ENCODE measurements around the gene IFNB1. TPM values are rescaled to one million over a fixed set of nuclear protein-coding genes. Genes with fewer than 3 reads are reported as not detected.

The IFNB1 gene
- total RNA-seq (not detected in 2 replicates), polyA plus RNA-seq (not detected in 2 replicates), polyA minus RNA-seq (not detected in 2 replicates)
- not detected for total RNA-seq (2013)

GRCh38 chr9:21077781-21078180 lies at the start of gene IFNB1:
Gene IFNB1, minus strand, starts transcription at chr9:21077942. Its CDS starts 73 bp downstream, at chr9:21077869.
- no peak within 1 kb of the TSS for H3K9ac ChIP-seq (ENCODE audit: low read length)
- ChIA-PET POLR2A (no interaction called here), CTCF (interaction anchor here (0.9 to 2.2 kb wide), 2 partner anchors 33 to 47 kb away, joined by 3 to 11 read pairs; partner anchors contain the start of gene HACD4)
- 100% methylated on average over 2 of the region's 3 CpGs for WGBS (ENCODE audit: insufficient coverage)
- H3K27me3 Mint-ChIP-seq: peaks cover 6% of the 10 kb centered on the region
- ATAC-seq (ENCODE audit: low read depth): no peak
- DNase-seq: no peak
- H3K4me1 ChIP-seq (ENCODE audit: control insufficient read depth in 2 of 2, insufficient read depth in 2 of 2, low read length in 2 of 2): peaks cover 0 to 3% of the 10 kb centered on the region in 2 donors
- no peaks in the 10 kb centered on the region for H3K9me3 ChIP-seq (ENCODE audit: control extremely low read depth in 1 of 3, control insufficient read depth in 2 of 3, insufficient read depth in 1 of 3, low read length in 2 of 3)
- H2AFZ ChIP-seq (ENCODE audit: insufficient read depth, low read depth, low read length, poor library complexity, severe bottlenecking): no peak within 1 kb of the TSS
- H3K36me3 ChIP-seq (replicated peaks in 1 of 2; ENCODE audit: control extremely low read depth in 1 of 2, control insufficient read depth in 1 of 2, extremely low read depth in 1 of 2, insufficient read depth in 2 of 2, low read length in 1 of 2): no peaks in the 10 kb centered on the region
- H3K4me3 Mint-ChIP-seq: no peak within 1 kb of the TSS
- H3K27me3 ChIP-seq (replicated peaks in 1 of 4; ENCODE audit: control extremely low read depth in 1 of 4, control insufficient read depth in 3 of 4, insufficient read depth in 4 of 4, low read length in 3 of 4): peaks cover 0 to 2% (median 0%) of the 10 kb centered on the region in 4 experiments
- no peaks in the 10 kb centered on the region for H3K79me2 ChIP-seq (ENCODE audit: control insufficient read depth, insufficient read depth, low read length)
- no peak within 1 kb of the TSS for H3K4me2 ChIP-seq (replicated peaks; ENCODE audit: low read depth, low read length, poor library complexity, severe bottlenecking)
- no peak within 1 kb of the TSS for H3K4me3 ChIP-seq (ENCODE audit: control extremely low read depth in 1 of 5, extremely low read depth in 1 of 5, insufficient read depth in 1 of 5, low read depth in 2 of 5, low read length in 4 of 5)
- no peak for TF ChIP-seq CTCF (IDR thresholded peaks at IDR 0.05)
- TF ChIP-seq EZH2 (IDR thresholded peaks at IDR 0.05; ENCODE audit: borderline replicate concordance, insufficient read depth, low read depth, low read length, poor library complexity, severe bottlenecking): no peak
- H4K20me1 ChIP-seq (ENCODE audit: control insufficient read depth, insufficient read depth, low read length, poor library complexity, severe bottlenecking): no peaks in the 10 kb centered on the region
- no peak within 1 kb of the TSS for H3K27ac ChIP-seq (ENCODE audit: low read length in 2 of 2)
- no peak within 1 kb of the TSS for H3K27ac Mint-ChIP-seq
- peaks cover 1% of the 10 kb centered on the region for H3K4me1 Mint-ChIP-seq
- intact Hi-C loops (cut with micrococcal nuclease): no loop called here
- no peaks in the 10 kb centered on the region for H3K9me3 Mint-ChIP-seq (ENCODE audit: insufficient read depth)

- ChIA-PET POLR2A (no interaction called here), CTCF (interaction anchor here (2.3 kb wide), 1 partner anchor 11 kb away, joined by 10 read pairs; no protein-coding TSS in a partner anchor)
- Mint-ChIP-seq H3K4me1 (no peaks in the 10 kb centered on the region), H3K27me3 (peaks cover 21% of the 10 kb centered on the region), H3K4me3 (no peak overlapping the region), H3K9me3 (ENCODE audit: insufficient read depth) (no peaks in the 10 kb centered on the region), H3K27ac (no peak overlapping the region)
- no peaks in the 10 kb centered on the region for H3K36me3 ChIP-seq (replicated peaks in 1 of 2; ENCODE audit: control extremely low read depth in 1 of 2, control insufficient read depth in 1 of 2, extremely low read depth in 1 of 2, insufficient read depth in 2 of 2, low read length in 1 of 2)
- no peak overlapping the region for H2AFZ ChIP-seq (ENCODE audit: insufficient read depth, low read depth, low read length, poor library complexity, severe bottlenecking)
- intact Hi-C loops (cut with micrococcal nuclease): no loop called here
- H3K4me3 ChIP-seq (ENCODE audit: control extremely low read depth in 1 of 5, extremely low read depth in 1 of 5, insufficient read depth in 1 of 5, low read depth in 2 of 5, low read length in 4 of 5): no peak overlapping the region
- H3K4me2 ChIP-seq (replicated peaks; ENCODE audit: low read depth, low read length, poor library complexity, severe bottlenecking): no peak overlapping the region
- H3K27me3 ChIP-seq (replicated peaks in 1 of 4; ENCODE audit: control extremely low read depth in 1 of 4, control insufficient read depth in 3 of 4, insufficient read depth in 4 of 4, low read length in 3 of 4): peaks cover 0 to 4% (median 0%) of the 10 kb centered on the region in 4 experiments
- H4K20me1 ChIP-seq (ENCODE audit: control insufficient read depth, insufficient read depth, low read length, poor library complexity, severe bottlenecking): no peaks in the 10 kb centered on the region
- no peaks in the 10 kb centered on the region for H3K4me1 ChIP-seq (ENCODE audit: control insufficient read depth in 2 of 2, insufficient read depth in 2 of 2, low read length in 2 of 2)
- H3K9ac ChIP-seq (ENCODE audit: low read length): no peak overlapping the region
- no peaks in the 10 kb centered on the region for H3K79me2 ChIP-seq (ENCODE audit: control insufficient read depth, insufficient read depth, low read length)
- TF ChIP-seq CTCF (IDR thresholded peaks at IDR 0.05) (no peak), EZH2 (IDR thresholded peaks at IDR 0.05; ENCODE audit: borderline replicate concordance, insufficient read depth, low read depth, low read length, poor library complexity, severe bottlenecking) (no peak)
- no peak for ATAC-seq (ENCODE audit: low read depth)
- 73% methylated on average over 2 of the region's 4 CpGs for WGBS (ENCODE audit: insufficient coverage)
- H3K27ac ChIP-seq (ENCODE audit: low read length in 2 of 2): no peak overlapping the region
- DNase-seq: no peak
- no peaks in the 10 kb centered on the region for H3K9me3 ChIP-seq (ENCODE audit: control extremely low read depth in 1 of 3, control insufficient read depth in 2 of 3, insufficient read depth in 1 of 3, low read length in 2 of 3)
Observed at GRCh38 chr9:21121595-21122251, 44.0 kb upstream of the IFNB1 start.
